Retinal pigment epithelial cell (primary cell): Measurements from ENCODE around the gene ARHGAP45.
A peak's percentile ranks its signal among the peaks of the same experiment; 100 is the strongest.

Experiments used
- DNase-seq: peaks from one replicate; pipeline ENCODE4 v3.0.0-alpha.2; 2010; ENCODE audit warnings: low read depth
- H3K4me3 ChIP-seq: 2 replicates; pipeline ENCODE4 v1.5.1; 2011; ENCODE audit warnings: mild to moderate bottlenecking, low read length, control low read depth, moderate library complexity
- TF ChIP-seq, protein P1 (sequence below): conservative IDR thresholded peaks from 2 replicates; pipeline ENCODE4 v1.5.1; 2011; ENCODE audit warnings: low read depth, low read length, control low read depth, inconsistent platforms

Gene ARHGAP45

DNA sequence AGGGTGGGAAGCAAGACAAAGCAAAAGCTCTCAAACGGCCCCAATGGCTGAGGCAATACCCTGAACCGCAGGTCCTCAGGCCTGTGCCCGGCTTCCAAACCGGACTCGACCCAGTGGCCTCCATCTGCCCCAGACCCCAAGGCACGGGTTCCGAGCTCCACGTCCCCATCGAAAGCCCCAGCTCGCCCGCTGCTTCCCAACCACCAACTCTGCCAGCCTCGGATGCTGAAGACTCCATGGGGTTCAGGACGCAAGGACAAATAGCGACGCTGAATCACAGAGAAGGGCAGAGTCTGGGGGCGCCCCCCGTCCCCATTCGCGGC, 27.6 kb downstream of the ARHGAP45 start:
- TF ChIP-seq, protein P1, sequence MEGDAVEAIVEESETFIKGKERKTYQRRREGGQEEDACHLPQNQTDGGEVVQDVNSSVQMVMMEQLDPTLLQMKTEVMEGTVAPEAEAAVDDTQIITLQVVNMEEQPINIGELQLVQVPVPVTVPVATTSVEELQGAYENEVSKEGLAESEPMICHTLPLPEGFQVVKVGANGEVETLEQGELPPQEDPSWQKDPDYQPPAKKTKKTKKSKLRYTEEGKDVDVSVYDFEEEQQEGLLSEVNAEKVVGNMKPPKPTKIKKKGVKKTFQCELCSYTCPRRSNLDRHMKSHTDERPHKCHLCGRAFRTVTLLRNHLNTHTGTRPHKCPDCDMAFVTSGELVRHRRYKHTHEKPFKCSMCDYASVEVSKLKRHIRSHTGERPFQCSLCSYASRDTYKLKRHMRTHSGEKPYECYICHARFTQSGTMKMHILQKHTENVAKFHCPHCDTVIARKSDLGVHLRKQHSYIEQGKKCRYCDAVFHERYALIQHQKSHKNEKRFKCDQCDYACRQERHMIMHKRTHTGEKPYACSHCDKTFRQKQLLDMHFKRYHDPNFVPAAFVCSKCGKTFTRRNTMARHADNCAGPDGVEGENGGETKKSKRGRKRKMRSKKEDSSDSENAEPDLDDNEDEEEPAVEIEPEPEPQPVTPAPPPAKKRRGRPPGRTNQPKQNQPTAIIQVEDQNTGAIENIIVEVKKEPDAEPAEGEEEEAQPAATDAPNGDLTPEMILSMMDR, result no peak
- peak overlapping the region; percentile 93 for H3K4me3 ChIP-seq
- no peak for DNase-seq

DNA sequence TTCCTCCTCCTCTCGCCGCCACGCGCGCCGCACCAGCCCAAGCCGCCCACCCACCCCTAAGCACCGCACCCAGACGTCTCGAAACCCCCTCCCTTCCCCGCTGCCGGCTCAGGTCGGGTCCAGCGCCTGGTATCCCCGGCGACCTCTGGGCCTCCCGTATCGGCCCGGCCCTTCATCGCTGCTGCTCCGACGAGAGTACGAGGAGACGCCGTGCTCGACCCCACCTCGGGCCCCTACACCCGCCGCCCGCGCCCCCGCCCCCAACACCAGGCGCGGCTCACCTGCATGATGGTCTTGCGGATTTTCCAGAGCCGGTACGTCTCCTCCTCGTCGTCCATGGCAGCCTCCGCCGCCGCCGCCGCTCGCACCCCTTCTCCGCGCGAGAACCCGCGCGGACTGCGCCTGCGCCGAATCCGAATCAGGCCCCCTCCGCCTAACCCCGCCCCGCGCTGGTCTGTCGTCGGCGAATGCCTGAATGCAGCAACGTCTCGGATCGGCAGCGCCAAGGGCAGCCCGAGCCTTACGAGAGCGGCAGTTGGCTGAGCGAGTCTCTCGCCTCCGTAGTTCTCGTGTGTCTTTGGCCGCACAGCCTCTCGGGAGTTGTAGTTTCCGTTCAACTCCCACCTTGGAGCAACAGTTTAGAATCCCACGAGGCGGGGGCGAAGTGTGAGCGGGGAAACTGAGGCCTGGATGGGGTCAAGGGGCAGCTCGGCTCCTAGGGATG, 28.2 kb downstream of the ARHGAP45 start, which contains the start of gene POLR2E:
POLR2E (minus strand) TSS at position 398 of the 724 bp plus-strand sequence; CDS start at position 338, 60 bp downstream.
- TF ChIP-seq, protein P1, result no peak
- DNase-seq, result peak; percentile 91

DNA sequence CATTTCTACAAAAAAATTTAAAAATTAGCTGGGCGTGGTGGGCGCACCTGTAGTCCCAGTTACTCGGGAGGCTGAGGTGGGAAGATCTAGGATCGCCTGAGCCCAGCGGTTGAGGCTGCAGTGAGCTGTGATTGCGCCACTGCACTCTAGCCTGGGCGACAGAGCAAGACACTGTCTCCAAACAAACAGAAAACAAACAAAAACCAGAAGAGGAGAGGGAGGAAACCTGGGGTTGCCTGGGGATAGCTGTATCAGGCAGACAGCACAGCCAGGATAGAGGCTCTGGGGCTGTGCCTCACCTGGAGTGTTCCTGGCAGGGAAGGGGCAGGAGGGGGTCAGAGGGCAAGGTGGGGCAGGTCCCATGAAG, 30.8 kb downstream of the ARHGAP45 start:
- no peak for DNase-seq
- H3K4me3 ChIP-seq, result no peak overlapping the region

More for the DNA sequence above, 28.2 kb downstream of the ARHGAP45 start, which contains the start of gene POLR2E:
- peak within 1 kb of the TSS; percentile 93 for H3K4me3 ChIP-seq

DNA sequence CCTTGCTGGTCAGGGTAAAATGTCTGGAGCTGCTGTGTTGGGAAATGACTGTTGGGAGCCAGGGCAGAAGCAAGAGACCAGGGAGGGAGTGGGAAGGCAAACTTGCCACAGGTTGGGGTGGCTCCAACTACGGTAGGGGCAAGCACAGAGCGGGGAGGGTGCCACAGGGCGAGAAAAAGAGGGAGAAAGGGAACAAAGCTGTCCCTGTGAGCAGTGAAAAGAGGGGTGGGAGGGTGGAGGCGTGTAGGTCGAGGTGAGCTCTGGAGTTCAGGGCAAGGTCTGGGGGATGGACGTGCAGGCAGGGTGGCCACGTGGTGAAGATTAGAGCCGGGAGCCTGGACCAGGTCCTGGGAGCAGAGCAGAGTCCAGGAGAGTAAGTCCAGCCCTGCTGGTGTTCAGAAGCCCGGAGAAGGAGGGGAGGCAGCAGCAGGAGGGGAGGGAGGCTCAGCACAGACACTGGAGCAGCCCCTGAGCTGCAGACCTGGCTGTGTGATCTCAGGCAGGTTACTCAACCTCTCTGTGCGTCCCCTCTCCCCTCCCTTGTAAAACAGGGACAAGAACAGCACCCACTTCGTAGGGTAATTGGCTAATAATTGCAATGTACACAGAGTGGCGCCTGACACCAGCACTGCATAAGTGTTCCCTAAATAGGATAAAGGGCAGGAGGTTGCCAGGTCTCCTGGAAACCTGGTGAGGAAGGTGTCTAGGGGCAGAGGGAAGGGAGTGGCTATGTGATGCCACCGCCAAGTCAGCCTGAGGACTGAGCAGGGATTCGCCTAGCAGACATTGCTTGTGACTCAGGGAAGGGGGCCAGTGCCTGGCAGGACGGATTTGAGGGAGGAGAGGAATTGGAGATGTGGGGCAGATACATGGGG, 31.4 kb downstream of the ARHGAP45 start:
- DNase-seq, result peak; percentile 69
- H3K4me3 ChIP-seq, result no peak overlapping the region
- TF ChIP-seq, protein P1, result no peak

More for the DNA sequence above, 30.8 kb downstream of the ARHGAP45 start:
- TF ChIP-seq, protein P1, result no peak

DNA sequence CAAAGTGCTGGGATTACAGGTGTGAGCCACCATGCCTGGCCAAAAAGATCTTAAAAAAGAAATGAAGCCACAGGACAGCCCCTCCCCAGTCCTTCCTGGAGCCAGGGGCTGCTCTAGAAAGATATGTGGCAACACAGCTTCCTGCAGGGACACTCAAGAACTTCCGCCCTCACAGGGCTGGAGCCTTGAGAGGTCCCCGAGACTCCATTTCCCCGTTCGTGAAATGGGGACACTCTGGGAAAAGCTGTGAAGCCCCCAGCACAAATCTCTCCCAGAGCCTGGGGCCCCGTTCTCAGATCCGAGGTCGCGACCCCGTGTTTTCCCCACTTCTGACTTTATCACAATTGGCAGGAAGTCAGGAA, 34.4 kb downstream of the ARHGAP45 start:
- DNase-seq, result no peak
- TF ChIP-seq, protein P1, result no peak
- H3K4me3 ChIP-seq, result no peak overlapping the region

DNA sequence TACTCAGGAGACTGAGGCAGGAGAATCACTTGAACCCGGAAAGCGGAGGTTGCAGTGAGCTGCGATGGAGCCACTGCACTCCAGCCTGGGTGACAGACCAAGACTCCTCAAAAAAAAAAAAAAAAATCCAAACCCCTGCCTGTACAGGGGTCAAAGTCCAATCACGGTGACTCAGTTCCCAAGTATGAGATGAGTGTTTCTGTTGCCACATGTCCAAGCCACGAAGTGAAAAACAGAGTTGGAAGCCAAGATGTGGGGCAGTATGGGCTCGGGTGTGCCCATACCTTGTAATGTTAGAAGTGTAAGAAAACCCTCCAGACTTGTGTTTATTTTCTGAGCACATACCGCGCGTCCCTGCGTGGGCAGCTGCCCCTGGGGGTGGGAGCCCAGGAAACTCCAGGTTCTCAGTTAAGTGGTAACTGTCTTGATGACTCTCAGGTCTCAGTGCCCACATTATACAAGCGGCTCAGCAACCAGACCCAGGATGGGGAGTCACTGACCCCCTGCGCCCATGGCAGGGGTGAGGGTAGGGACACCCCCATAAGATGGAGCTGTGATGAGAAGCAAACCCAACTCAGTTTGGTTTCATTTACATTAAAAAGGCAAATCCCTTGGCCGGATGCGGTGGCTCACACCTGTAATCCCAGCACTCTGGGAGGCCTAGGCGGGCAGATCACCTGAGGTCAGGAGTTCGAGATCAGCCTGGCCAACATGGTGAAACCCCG, 35.6 kb downstream of the ARHGAP45 start:
- H3K4me3 ChIP-seq, result peak overlapping the region; percentile 15
- TF ChIP-seq, protein P1, result no peak
- peak; percentile 98 for DNase-seq
